Effector CD4-positive, alpha-beta T cell (primary cell): ENCODE data around the gene F7. TPM values are rescaled to one million over a fixed set of nuclear protein-coding genes. Genes with fewer than 3 reads are reported as not detected.
"Not testable (repeated sequence)": the region's sequence is repeated elsewhere in the genome, so short reads cannot be mapped to it uniquely, and the experiment has no call there.

ENCODE experiments used
- DNase-seq: peaks from one replicate; pipeline ENCODE4 v3.0.0-alpha.2; 2020
- total RNA-seq: gene quantifications from one replicate; lab custom pipeline; 2026; lab: John Stamatoyannopoulos, UW

The F7 gene
- total RNA-seq: not detected

- no peak for DNase-seq
Measured at GRCh38 chr13:113105032-113105920, at the start of gene F7. Gene F7 (plus strand): TSS chr13:113105791. CDS start chr13:113105842, 51 bp downstream.

- no peak for DNase-seq
Measured at GRCh38 chr13:113057084-113057483, 48.5 kb upstream of the F7 start.

- DNase-seq: not testable (repeated sequence)
Measured at GRCh38 chr13:113057559-113057958, 48.0 kb upstream of the F7 start.

GRCh38 chr13:113058129-113058987 lies 47.2 kb upstream of the F7 start:
- no peak for DNase-seq

- no peak for DNase-seq
Measured at GRCh38 chr13:113058988-113059850, 46.4 kb upstream of the F7 start.

GRCh38 chr13:113059891-113060290 lies 45.7 kb upstream of the F7 start:
- no peak for DNase-seq

- no peak for DNase-seq
Measured at GRCh38 chr13:113060557-113061270, 44.9 kb upstream of the F7 start.

- no peak for DNase-seq
Measured at GRCh38 chr13:113061271-113061625, 44.3 kb upstream of the F7 start.

GRCh38 chr13:113061796-113062425 lies 43.7 kb upstream of the F7 start:
- DNase-seq: no peak

GRCh38 chr13:113062691-113063090 lies 42.9 kb upstream of the F7 start:
- DNase-seq: no peak

- DNase-seq: no peak
Measured at GRCh38 chr13:113063091-113063491, 42.5 kb upstream of the F7 start.

GRCh38 chr13:113064000-113064533 lies 41.5 kb upstream of the F7 start:
- no peak for DNase-seq

- DNase-seq: no peak
Measured at GRCh38 chr13:113064534-113065405, 40.8 kb upstream of the F7 start.

- DNase-seq: no peak
Measured at GRCh38 chr13:113065406-113066141, 40.0 kb upstream of the F7 start.

GRCh38 chr13:113066142-113066455 lies 39.5 kb upstream of the F7 start:
- no peak for DNase-seq

- DNase-seq: no peak
Measured at GRCh38 chr13:113066746-113067145, 38.8 kb upstream of the F7 start.

- DNase-seq: no peak
Measured at GRCh38 chr13:113069861-113070805, 35.5 kb upstream of the F7 start.

- DNase-seq: no peak
Measured at GRCh38 chr13:113070855-113071254, 34.7 kb upstream of the F7 start.

- DNase-seq: no peak
Measured at GRCh38 chr13:113072376-113072775, 33.2 kb upstream of the F7 start.
